Gastroesophageal sphincter (tissue), 4 donors: ENCODE data around the gene EEFSEC. TPM values are rescaled to one million over a fixed set of nuclear protein-coding genes. Genes with fewer than 3 reads are reported as not detected.

Experiments
- ATAC-seq: fragments of 150-250 bp; one replicate; pipeline ENCODE4 v1.9.1; 2016; ENCODE audit warnings: mild to moderate bottlenecking, moderate library complexity
- H3K27ac ChIP-seq, 4 donors: fragments of 200-600 bp; sonication (generic) in 3 of 4; 1 replicate in 3 of 4; 2 replicates in 1 of 4; pipeline ENCODE4 v1.5.1; 2016 to 2019
- H3K27me3 ChIP-seq: fragments of 200-600 bp; sonication (generic); one replicate; pipeline ENCODE4 v1.5.1; 2019
- H3K36me3 ChIP-seq, 2 donors: fragments of 200-600 bp; sonication (generic); one replicate each; pipeline ENCODE4 v1.5.1; 2019; ENCODE audit warnings: control low read depth in 1 of 2
- H3K4me1 ChIP-seq, 3 donors: fragments of 200-600 bp; sonication (generic); 1 replicate in 2 of 3; 2 replicates in 1 of 3; pipeline ENCODE4 v1.5.1; 2016 to 2019; ENCODE audit warnings: control low read depth in 2 of 3
- H3K4me3 ChIP-seq, 2 donors: fragments of 200-600 bp; sonication (generic); one replicate each; pipeline ENCODE4 v1.5.1; 2019; ENCODE audit warnings: mild to moderate bottlenecking in 1 of 2, moderate library complexity in 1 of 2
- H3K9me3 ChIP-seq, 3 donors: fragments of 200-600 bp; sonication (generic); one replicate each; pipeline ENCODE4 v1.5.1; 2017 to 2019; ENCODE audit warnings: control low read depth in 2 of 3
- CTCF ChIP-seq, 4 experiments: fragments of 200-600 bp in 2 of 4; fragments of 450-650 bp in 2 of 4; sonication (generic) in 1 of 4; IDR thresholded peaks; one replicate each; pipeline ENCODE4 v1.5.1; 2017 to 2019; ENCODE audit warnings: antibody characterized with exemption in 4 of 4, mild to moderate bottlenecking in 2 of 4, moderate library complexity in 2 of 4
- EP300 ChIP-seq: sonication (generic); formaldehyde crosslinking; IDR thresholded peaks from one replicate; pipeline ENCODE4 v1.6.1; 2017; ENCODE audit warnings: antibody characterized with exemption, mild to moderate bottlenecking
- POLR2A ChIP-seq, 2 donors: fragments of 450-650 bp; IDR thresholded peaks; one replicate each; pipeline ENCODE4 v1.6.1; 2017; ENCODE audit warnings: antibody characterized with exemption in 2 of 2, mild to moderate bottlenecking in 2 of 2, moderate library complexity in 1 of 2
- POLR2AphosphoS5 ChIP-seq: sonication (generic); formaldehyde crosslinking; IDR thresholded peaks from one replicate; pipeline ENCODE4 v1.6.1; 2017; ENCODE audit warnings: antibody characterized with exemption
- WGBS, 2 donors: methylation state at CpG; one replicate each; pipeline ENCODE4 v1.1.5; 2018; ENCODE audit warnings: low coverage in 1 of 2; 5-methylcytosine and 5-hydroxymethylcytosine counted together
- total RNA-seq, 4 donors: library from RNA; depleted of rRNA; stranded (reverse); fragments of >200 nt; gene quantifications; one replicate each; pipeline ENCODE4 v1.1.0, GENCODE V29; 2016

Gene EEFSEC
- total RNA-seq, 4 donors from 2014 or later, result 5.8 to 16.5 (median 11.4) TPM

DNA sequence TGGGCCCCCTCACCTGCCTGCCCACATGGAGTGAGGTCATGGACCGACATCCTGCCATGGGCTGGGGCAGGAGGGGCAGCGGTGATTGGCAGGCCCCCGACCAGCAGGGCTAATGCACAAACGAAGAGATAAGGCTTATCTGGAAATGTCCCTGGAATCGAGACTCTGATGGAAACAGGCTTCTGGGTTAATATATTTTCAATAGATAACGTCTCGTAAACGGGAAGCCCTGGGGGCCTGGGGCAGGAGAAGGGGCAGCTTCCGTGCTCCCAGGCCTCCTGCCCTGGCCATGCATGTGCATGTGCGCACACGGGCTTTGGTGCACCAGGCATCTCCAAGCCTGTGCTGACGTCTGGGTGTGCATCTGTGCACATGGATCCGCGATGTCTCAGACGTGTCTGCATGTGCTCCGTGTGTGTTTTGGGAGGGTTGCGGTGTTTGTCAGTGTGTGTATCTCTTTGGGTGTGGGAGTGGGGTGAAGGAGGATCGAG lies 258.3 kb downstream of the EEFSEC start:
- Histone ChIP-seq H3K36me3 (peaks cover 0 to 12% of the 10 kb centered on the region in 2 donors), H3K27ac (no peak overlapping the region), H3K4me3 (no peak overlapping the region), H3K4me1 (no peaks in the 10 kb centered on the region), H3K9me3 (no peaks in the 10 kb centered on the region), H3K27me3 (no peaks in the 10 kb centered on the region)
- no peak for ATAC-seq
- TF ChIP-seq CTCF (IDR thresholded peaks at IDR 0.05) (no peak), POLR2A (IDR thresholded peaks at IDR 0.05) (no peak)
- 74% methylated on average over 5 of the region's 18 CpGs; no CpG with 5 or more reads in 1 of the 2 donors for WGBS, 2 donors

DNA sequence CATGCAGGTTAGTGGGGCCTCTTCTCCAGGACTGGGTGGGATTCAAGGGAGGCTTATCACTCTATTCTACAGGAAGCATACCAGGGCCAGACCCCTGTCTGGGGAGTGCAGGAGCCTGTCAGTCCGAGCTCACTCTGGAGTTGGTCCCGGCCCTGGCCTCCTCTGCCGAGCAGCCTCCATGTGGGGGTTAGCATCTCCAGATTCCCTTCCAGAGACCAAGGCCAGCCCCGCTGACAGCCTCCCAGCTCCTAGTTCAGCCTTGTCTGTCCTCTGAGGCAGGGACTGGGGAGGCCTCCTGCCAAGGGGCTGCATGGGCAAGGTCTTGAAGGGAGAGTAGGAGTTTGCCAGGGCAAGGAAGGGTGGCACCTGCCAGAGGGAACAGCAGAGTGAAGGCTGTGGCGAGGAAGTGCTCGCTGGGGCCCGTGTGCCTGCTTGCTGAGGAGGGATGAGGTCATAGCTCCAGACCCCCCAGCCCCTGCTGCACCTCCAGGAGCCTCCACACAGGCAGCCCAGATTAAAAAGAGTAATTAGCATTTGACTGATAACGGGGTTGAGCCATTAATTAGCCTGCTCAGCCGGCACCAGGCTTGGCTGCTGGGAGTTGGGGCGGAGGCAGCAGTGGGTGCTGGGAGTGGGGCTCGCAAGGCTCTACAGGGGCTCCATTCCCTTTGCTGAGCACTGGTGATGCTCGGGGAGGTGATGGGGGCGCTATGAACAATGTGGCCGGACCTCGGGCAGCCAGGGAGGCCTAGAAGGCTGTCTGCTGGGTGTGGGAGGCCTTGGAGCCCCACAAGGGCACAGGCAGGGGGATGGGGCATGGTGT lies 259.1 kb downstream of the EEFSEC start:
- Histone ChIP-seq H3K9me3 (no peaks in the 10 kb centered on the region), H3K4me3 (no peak overlapping the region), H3K27ac (no peak overlapping the region), H3K27me3 (no peaks in the 10 kb centered on the region), H3K4me1 (no peaks in the 10 kb centered on the region), H3K36me3 (peaks cover 0 to 12% of the 10 kb centered on the region in 2 donors)
- no peak for ATAC-seq
- TF ChIP-seq POLR2AphosphoS5 (no peak), CTCF (IDR thresholded peaks at IDR 0.05) (no peak), EP300 (no peak), POLR2A (IDR thresholded peaks at IDR 0.05) (no peak)
- 20 to 81% methylated on average over 1 to 8 of the region's 15 CpGs for WGBS, 2 donors

DNA sequence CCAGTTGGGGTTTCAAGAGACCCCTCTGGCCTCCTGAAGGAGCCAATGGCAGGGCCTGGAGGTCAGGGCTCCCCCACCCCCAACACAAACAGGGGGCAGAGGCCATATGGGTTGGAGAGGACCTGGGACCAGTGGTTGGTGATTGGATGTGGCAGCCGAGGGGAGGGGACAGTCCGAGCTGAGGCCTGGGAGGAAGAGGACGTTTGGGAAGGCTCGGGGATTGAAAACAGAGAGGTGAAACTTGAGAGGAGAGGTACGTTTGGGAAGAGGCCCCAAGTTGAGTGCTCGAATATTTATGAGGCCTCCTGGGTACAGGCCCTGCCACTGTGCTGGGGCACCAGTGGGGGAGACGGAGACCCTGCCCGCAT lies 259.7 kb downstream of the EEFSEC start:
- H3K27ac ChIP-seq, result no peak overlapping the region
- TF ChIP-seq POLR2AphosphoS5, result no peak
- TF ChIP-seq EP300, result no peak
- TF ChIP-seq POLR2A (IDR thresholded peaks at IDR 0.05), result no peak
- TF ChIP-seq CTCF (IDR thresholded peaks at IDR 0.05), result no peak
- H3K4me1 ChIP-seq, result no peaks in the 10 kb centered on the region
- H3K4me3 ChIP-seq, result no peak overlapping the region
- 60 to 70% methylated on average over 2 to 7 of the region's 8 CpGs for WGBS, 2 donors
- no peaks in the 10 kb centered on the region for H3K9me3 ChIP-seq
- no peak for ATAC-seq
- H3K27me3 ChIP-seq, result no peaks in the 10 kb centered on the region
- H3K36me3 ChIP-seq, result peaks cover 0 to 9% of the 10 kb centered on the region in 2 donors

GRCh38 chr3:128413413-128414205 lies 260.3 kb downstream of the EEFSEC start:
- 93% methylated on average over 3 of the region's 24 CpGs; no CpG with 5 or more reads in 1 of the 2 donors for WGBS, 2 donors
- Histone ChIP-seq H3K4me3 (no peak overlapping the region), H3K9me3 (no peaks in the 10 kb centered on the region), H3K4me1 (no peaks in the 10 kb centered on the region), H3K27ac (no peak overlapping the region), H3K36me3 (peaks cover 0 to 3% of the 10 kb centered on the region in 2 donors), H3K27me3 (no peaks in the 10 kb centered on the region)
- ATAC-seq, result no peak
- TF ChIP-seq POLR2AphosphoS5, result no peak
- TF ChIP-seq POLR2A (IDR thresholded peaks at IDR 0.05), result no peak
- no peak for TF ChIP-seq EP300
- no peak for TF ChIP-seq CTCF (IDR thresholded peaks at IDR 0.05)
